Skeletal muscle tissue (tissue), 4 donors: ENCODE data around the gene NAT14. TPM values are rescaled to one million over a fixed set of nuclear protein-coding genes. Genes with fewer than 3 reads are reported as not detected.

Source experiments
- H3K27ac ChIP-seq: one replicate; pipeline ENCODE4 v1.7.0; 2013; ENCODE audit warnings: mild to moderate bottlenecking, low read depth, low read length, inconsistent platforms
- H3K27me3 ChIP-seq, 3 donors: one replicate each; pipeline ENCODE4 v1.7.0; 2013; ENCODE audit warnings: low read length in 3 of 3; ENCODE audit not compliant: control insufficient read depth in 3 of 3, insufficient read depth in 3 of 3
- H3K36me3 ChIP-seq, 3 donors: one replicate each; pipeline ENCODE4 v1.7.0; 2013; ENCODE audit warnings: low read length in 3 of 3; ENCODE audit not compliant: control insufficient read depth in 3 of 3, insufficient read depth in 3 of 3
- H3K4me1 ChIP-seq, 3 donors: one replicate each; pipeline ENCODE4 v1.7.0; 2013; ENCODE audit warnings: low read length in 3 of 3, mild to moderate bottlenecking in 3 of 3; ENCODE audit not compliant: control insufficient read depth in 3 of 3, insufficient read depth in 3 of 3
- H3K4me3 ChIP-seq, 3 donors: one replicate each; pipeline ENCODE4 v1.7.0; 2013; ENCODE audit warnings: low read length in 3 of 3
- H3K9ac ChIP-seq, 3 donors: one replicate each; pipeline ENCODE4 v1.7.0; 2013; ENCODE audit warnings: low read length in 3 of 3, mild to moderate bottlenecking in 3 of 3, moderate library complexity in 2 of 3, low read depth in 1 of 3
- H3K9me3 ChIP-seq, 3 donors: one replicate each; pipeline ENCODE4 v1.7.0; 2013; ENCODE audit warnings: low read length in 3 of 3; ENCODE audit not compliant: control insufficient read depth in 3 of 3
- total RNA-seq: library from RNA; depleted of rRNA; stranded (reverse); fragments of >200 nt; gene quantifications from one replicate; pipeline ENCODE4 v1.2.3, GENCODE V29; 2014
- donor health status: Osteomylitis.

The NAT14 gene
- total RNA-seq, 1 donor from 2014 or later = 8.4 TPM

DNA sequence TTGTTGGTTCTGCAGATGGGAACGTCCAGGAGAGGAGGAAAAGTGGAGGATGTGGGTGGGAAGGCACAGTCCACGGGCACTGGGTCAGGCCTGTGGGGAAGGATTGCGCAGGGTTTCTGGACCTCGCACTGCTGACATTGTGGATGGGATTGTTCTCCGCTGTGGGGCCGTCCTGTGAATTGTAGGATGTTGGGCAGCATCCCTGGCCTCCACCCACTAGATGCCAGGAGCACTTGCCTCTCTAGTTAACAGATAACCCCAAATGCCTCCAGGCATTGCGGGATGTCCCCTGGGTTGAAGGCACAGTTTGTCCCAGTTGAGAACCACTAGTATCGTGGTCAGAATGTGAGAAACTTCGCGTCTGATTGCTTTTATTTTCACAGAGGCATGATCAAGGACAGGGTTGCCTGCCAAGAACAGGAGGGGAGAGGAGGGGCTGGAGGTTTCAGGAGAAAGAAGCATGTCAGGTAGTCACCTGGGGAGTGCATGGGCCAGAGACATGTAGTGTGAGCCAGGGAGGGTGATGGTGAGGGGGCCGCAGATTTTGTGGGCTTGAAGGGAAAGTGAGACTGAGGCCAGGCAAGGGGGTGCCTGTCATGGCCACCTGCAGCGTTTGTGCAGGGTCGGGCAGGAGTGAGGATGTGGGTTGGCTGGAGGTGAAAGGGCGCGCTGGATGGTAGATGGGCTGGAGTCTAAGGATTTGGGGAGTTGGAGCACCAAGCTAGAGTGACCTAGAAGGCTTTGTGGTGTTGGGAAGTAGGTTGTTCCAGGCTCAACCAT lies 5.3 kb upstream of the NAT14 start:
- Histone ChIP-seq H3K9me3 (no peaks in the 10 kb centered on the region), H3K36me3 (peaks cover 6 to 9% (median 7%) of the 10 kb centered on the region in 3 donors), H3K27ac (no peak overlapping the region), H3K27me3 (no peaks in the 10 kb centered on the region), H3K4me3 (no peak overlapping the region), H3K9ac (no peak overlapping the region), H3K4me1 (peaks cover 22 to 35% (median 30%) of the 10 kb centered on the region in 3 donors)

DNA sequence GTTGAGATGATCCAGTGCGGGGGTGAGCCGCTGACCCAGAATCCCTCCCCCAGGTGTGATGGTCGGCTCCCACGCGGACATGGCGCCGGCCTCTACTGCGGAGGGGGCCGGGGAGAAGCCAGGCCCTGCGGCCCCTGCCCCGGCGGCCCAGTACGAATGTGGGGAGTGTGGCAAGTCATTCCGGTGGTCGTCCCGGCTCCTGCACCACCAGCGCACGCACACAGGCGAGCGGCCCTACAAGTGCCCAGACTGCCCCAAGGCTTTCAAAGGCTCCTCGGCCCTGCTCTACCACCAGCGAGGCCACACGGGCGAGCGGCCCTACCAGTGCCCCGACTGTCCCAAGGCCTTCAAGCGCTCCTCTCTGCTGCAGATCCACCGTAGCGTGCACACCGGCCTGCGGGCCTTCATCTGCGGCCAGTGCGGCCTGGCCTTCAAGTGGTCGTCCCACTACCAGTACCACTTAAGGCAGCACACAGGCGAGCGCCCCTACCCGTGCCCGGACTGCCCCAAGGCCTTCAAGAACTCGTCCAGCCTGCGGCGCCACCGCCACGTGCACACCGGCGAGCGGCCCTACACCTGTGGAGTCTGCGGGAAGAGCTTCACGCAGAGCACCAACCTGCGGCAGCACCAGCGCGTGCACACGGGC lies 3.7 kb upstream of the NAT14 start:
- no peak overlapping the region for H3K9ac ChIP-seq
- peaks cover 6 to 9% (median 7%) of the 10 kb centered on the region in 3 donors for H3K36me3 ChIP-seq
- no peaks in the 10 kb centered on the region for H3K9me3 ChIP-seq
- H3K4me1 ChIP-seq = peaks cover 27 to 40% (median 39%) of the 10 kb centered on the region in 3 donors
- H3K27me3 ChIP-seq = peaks cover 0 to 14% (median 7%) of the 10 kb centered on the region in 3 donors
- H3K27ac ChIP-seq = no peak overlapping the region
- no peak overlapping the region for H3K4me3 ChIP-seq

DNA sequence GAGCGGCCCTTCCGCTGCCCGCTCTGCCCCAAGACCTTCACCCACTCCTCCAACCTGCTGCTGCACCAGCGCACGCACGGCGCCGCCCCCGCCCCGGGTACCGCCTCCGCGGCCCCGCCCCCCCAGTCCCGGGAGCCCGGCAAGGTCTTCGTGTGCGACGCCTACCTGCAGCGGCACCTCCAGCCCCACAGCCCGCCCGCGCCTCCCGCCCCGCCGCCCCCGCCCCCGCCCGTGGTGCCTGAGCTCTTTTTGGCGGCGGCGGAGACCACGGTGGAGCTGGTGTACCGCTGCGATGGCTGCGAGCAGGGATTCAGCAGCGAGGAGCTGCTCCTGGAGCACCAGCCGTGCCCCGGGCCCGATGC lies 3.2 kb upstream of the NAT14 start:
- peaks cover 27 to 44% (median 44%) of the 10 kb centered on the region in 3 donors for H3K4me1 ChIP-seq
- H3K36me3 ChIP-seq = peaks cover 6 to 9% (median 7%) of the 10 kb centered on the region in 3 donors
- peaks cover 0 to 15% (median 7%) of the 10 kb centered on the region in 3 donors for H3K27me3 ChIP-seq
- no peak overlapping the region for H3K4me3 ChIP-seq
- H3K9me3 ChIP-seq = no peaks in the 10 kb centered on the region
- H3K27ac ChIP-seq = no peak overlapping the region
- H3K9ac ChIP-seq = no peak overlapping the region

DNA sequence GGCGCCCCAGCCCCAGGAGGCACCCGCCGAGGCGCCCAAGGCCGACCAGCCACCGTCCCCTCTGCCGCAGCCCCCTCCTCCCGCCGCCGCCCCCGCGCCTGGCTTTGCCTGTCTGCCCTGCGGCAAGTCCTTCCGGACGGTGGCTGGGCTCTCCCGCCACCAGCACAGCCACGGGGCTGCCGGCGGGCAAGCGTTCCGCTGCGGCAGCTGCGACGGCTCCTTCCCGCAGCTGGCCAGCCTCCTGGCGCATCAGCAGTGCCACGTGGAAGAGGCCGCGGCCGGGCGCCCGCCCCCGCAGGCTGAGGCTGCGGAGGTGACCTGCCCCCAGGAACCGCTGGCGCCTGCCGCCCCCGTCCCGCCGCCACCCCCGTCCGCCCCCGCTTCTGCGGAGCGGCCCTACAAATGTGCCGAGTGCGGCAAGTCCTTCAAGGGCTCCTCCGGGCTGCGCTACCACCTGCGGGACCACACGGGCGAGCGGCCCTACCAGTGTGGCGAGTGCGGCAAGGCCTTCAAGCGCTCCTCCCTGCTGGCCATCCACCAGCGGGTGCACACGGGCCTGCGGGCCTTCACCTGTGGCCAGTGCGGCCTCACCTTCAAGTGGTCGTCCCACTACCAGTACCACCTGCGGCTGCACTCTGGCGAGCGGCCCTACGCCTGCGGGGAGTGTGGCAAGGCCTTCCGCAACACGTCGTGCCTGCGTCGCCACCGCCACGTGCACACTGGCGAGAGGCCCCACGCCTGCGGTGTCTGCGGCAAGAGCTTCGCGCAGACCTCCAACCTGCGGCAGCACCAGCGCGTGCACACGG lies 2.6 kb upstream of the NAT14 start:
- peaks cover 6 to 9% (median 7%) of the 10 kb centered on the region in 3 donors for H3K36me3 ChIP-seq
- H3K4me3 ChIP-seq = no peak overlapping the region
- no peak overlapping the region for H3K9ac ChIP-seq
- H3K27ac ChIP-seq = no peak overlapping the region
- H3K4me1 ChIP-seq = peaks cover 31 to 50% (median 46%) of the 10 kb centered on the region in 3 donors
- no peaks in the 10 kb centered on the region for H3K9me3 ChIP-seq
- peaks cover 0 to 18% (median 7%) of the 10 kb centered on the region in 3 donors for H3K27me3 ChIP-seq

DNA sequence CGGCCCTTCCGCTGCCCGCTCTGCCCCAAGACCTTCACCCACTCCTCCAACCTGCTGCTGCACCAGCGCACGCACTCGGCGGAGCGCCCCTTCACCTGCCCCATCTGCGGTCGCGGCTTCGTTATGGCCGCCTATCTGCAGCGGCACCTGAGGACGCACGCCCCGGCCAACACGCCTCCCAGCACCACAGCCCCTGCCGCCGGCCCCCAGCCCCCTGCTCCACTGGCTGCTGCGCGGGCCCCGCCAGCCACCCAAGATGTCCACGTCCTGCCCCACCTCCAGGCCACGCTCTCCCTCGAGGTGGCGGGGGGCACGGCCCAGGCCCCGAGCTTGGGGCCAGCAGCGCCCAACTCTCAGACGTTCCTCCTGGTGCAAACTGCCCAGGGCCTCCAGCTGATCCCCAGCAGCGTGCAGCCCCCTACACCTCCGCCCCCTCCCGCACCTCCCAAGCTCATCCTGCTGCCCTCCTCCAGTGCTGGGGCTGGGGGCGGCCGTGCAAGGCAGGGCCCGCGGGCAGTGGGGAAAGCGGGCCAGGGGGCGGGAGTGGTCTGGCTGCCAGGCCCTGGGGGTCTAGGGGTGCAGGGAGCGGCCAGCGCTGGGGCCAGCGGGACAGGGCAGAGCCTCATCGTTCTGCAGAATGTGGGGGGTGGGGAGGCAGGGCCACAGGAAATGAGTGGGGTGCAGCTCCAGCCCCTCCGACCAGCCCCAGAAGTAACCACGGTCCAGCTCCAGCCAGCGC lies 1.9 kb upstream of the NAT14 start:
- H3K9me3 ChIP-seq = no peaks in the 10 kb centered on the region
- H3K4me3 ChIP-seq = no peak overlapping the region
- H3K9ac ChIP-seq = no peak overlapping the region
- H3K27me3 ChIP-seq = peaks cover 0 to 18% (median 7%) of the 10 kb centered on the region in 3 donors
- no peak overlapping the region for H3K27ac ChIP-seq
- H3K4me1 ChIP-seq = peaks cover 27 to 48% (median 44%) of the 10 kb centered on the region in 3 donors
- peaks cover 6 to 9% (median 7%) of the 10 kb centered on the region in 3 donors for H3K36me3 ChIP-seq

DNA sequence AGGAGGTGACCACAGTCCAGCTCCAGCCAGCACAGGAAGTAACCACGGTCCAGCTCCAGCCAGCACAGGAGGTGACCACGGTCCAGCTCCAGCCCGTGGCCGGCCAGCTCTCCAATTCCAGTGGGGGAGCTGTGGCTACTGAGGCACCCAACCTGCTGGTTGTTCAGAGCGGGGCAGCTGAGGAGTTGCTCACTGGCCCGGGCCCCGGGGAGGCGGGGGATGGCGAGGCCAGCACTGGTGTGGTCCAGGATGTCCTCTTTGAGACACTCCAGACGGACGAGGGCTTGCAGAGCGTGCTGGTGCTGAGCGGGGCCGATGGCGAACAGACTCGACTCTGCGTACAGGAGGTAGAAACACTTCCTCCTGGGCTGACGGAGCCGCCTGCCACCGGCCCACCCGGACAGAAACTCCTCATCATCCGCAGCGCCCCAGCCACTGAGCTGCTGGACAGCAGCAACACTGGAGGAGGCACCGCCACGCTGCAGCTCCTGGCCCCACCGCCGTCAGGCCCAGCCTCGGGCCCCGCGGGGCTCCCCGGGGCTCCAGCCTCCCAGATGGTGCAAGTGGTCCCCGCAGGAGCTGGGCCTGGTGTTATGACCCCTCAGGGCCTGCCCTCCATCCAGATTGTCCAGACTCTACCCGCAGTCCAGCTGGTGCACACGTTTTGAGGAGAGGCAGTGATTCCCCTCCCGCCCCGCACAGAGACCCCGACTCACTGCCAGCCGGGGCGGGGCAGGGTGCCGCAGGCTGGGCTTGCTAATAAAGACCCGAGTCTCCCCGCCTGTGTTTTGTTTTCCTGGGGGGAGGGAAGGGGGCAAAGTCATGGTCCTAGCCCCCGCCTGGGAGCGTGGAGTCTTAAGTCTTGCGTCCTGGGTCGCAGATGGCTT lies 1.0 kb upstream of the NAT14 start:
- Histone ChIP-seq H3K9me3 (no peaks in the 10 kb centered on the region), H3K4me3 (peak overlapping the region; percentile 60 to 67 (median 62)), H3K36me3 (peaks cover 6 to 9% (median 7%) of the 10 kb centered on the region in 3 donors), H3K9ac (peak overlapping the region in 2 of 3 donors; percentile 50 to 66), H3K27me3 (peaks cover 0 to 21% (median 7%) of the 10 kb centered on the region in 3 donors), H3K27ac (peak overlapping the region; percentile 88), H3K4me1 (peaks cover 25 to 42% (median 40%) of the 10 kb centered on the region in 3 donors)

DNA sequence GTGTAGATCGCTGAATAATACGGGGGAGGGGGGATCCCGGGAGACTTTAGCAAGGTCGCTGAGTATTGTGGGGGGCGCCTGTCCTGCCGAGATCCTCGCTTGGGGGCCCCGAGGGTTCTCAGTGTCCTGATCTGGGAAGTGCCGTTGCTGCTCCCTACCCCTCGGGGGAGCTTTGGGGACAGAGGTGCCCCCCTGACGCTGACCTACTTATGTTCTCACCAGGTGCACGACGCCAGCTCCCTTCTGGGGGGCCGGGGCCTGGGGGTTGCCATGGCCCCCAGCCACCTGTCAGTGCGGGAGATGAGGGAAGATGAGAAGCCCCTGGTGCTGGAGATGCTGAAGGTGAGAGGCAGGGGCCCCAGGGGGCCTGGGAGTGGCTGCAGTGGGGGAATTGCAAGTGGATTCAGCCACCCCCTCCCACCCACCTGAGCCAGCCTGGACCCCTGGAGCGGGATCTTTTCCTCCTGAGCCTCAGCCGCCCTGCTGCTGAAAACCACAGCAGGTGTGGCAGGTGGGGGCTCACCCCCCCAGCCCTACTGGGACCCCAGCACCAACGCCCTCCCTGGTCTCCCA lies 537 bp downstream of the NAT14 start:
- H3K9me3 ChIP-seq = no peaks in the 10 kb centered on the region
- H3K27ac ChIP-seq = peak overlapping the region; percentile 88
- peaks cover 7 to 27% (median 7%) of the 10 kb centered on the region in 3 donors for H3K27me3 ChIP-seq
- H3K36me3 ChIP-seq = peaks cover 4 to 9% (median 6%) of the 10 kb centered on the region in 3 donors
- peaks cover 25 to 41% (median 37%) of the 10 kb centered on the region in 3 donors for H3K4me1 ChIP-seq
- H3K4me3 ChIP-seq = peak overlapping the region; percentile 30 to 67 (median 62)
- peak overlapping the region in 2 of 3 donors; percentile 65 to 66 for H3K9ac ChIP-seq

DNA sequence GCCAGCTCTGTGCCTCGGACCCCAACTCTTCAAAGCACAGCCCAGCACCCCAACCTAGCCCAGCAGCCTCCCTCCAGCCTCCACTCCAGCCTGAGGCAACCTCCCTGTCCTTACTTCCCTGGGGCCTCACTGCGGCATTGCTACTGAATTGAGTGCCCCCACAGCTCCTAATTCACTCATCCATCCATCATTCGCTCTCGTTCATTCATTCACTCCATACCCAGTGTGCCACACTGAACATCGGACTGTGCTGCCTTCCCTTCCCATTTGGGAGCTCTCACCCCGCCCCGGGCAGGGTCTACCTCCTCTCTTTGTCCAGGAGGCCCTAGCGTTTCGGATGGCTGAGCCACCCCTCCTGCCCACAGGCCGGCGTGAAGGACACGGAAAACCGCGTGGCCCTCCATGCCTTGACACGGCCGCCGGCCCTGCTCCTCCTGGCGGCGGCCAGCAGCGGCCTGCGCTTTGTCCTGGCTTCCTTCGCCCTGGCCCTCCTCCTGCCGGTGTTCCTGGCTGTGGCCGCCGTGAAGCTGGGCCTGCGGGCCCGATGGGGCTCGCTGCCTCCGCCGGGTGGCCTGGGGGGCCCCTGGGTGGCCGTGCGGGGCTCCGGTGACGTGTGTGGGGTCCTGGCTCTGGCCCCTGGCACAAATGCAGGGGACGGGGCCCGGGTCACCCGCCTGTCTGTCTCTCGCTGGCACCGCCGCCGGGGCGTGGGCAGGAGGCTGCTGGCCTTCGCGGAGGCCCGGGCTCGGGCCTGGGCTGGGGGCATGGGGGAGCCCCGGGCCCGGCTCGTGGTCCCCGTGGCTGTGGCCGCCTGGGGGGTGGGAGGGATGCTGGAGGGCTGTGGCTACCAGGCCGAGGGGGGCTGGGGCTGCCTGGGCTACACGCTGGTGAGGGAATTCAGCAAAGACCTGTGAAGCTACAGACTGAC lies 1.3 kb downstream of the NAT14 start:
- Histone ChIP-seq H3K27me3 (peaks cover 7 to 29% (median 13%) of the 10 kb centered on the region in 3 donors), H3K4me3 (peak overlapping the region; percentile 9 to 45 (median 24)), H3K9ac (peak overlapping the region; percentile 51 to 60 (median 56)), H3K36me3 (peaks cover 4 to 9% (median 5%) of the 10 kb centered on the region in 3 donors), H3K9me3 (no peaks in the 10 kb centered on the region), H3K27ac (peak overlapping the region; percentile 88), H3K4me1 (peaks cover 25 to 41% (median 37%) of the 10 kb centered on the region in 3 donors)
